K562 (cell line): ENCODE data around the gene LRP1-AS. TPM values are rescaled to one million over a fixed set of nuclear protein-coding genes. Genes with fewer than 3 reads are reported as not detected.
A peak's percentile ranks its signal among the peaks of the same experiment; 100 is the strongest.

Experiments
- BMI1 ChIP-seq: fragments of 150-350 bp; IDR thresholded peaks from 2 replicates; pipeline ENCODE4 v1.6.1; 2014; ENCODE audit warnings: low read length
- ERF ChIP-seq: fragments of 450-650 bp; formaldehyde crosslinking; IDR thresholded peaks from 2 replicates; pipeline ENCODE4 v1.4.0; 2020; ENCODE audit warnings: mild to moderate bottlenecking, mixed read lengths
- ETV1 ChIP-seq: fragments of 450-650 bp; conservative IDR thresholded peaks from 2 replicates; pipeline ENCODE4 v1.6.1; 2016; ENCODE audit warnings: missing genetic modification characterization, control low read depth, low read depth, missing compliant biosample characterization
- KDM5B ChIP-seq: fragments of 200-600 bp; sonication (generic); IDR thresholded peaks from 2 replicates; pipeline ENCODE4 v1.6.1; 2012; ENCODE audit warnings: low read depth, mild to moderate bottlenecking, moderate library complexity, low read length, control low read depth, inconsistent platforms; ENCODE audit not compliant: insufficient replicate concordance
- KLF10 ChIP-seq: fragments of 250-450 bp; sonication (Bioruptor Pico); IDR thresholded peaks from 2 replicates; pipeline ENCODE4 v1.6.1; 2021; ENCODE audit warnings: matching md5 sums
- L3MBTL2 ChIP-seq: fragments of 450-650 bp; IDR thresholded peaks from 2 replicates; pipeline ENCODE4 v1.6.1; 2016; ENCODE audit warnings: mild to moderate bottlenecking, moderate library complexity
- MXI1 ChIP-seq: IDR thresholded peaks from 2 replicates; pipeline ENCODE4 v1.6.1; 2011; ENCODE audit warnings: low read depth, mild to moderate bottlenecking, improper control_type of control experiment, low read length
- NUFIP1 ChIP-seq: fragments of 450-650 bp; IDR thresholded peaks from 2 replicates; pipeline ENCODE4 v1.6.1; 2018; ENCODE audit not compliant: partially characterized antibody
- PHF21A ChIP-seq: fragments of 450-650 bp; IDR thresholded peaks from 2 replicates; pipeline ENCODE4 v1.6.1; 2017; ENCODE audit warnings: low read depth, borderline replicate concordance
- SMAD1 ChIP-seq: fragments of 150-350 bp; IDR thresholded peaks from 2 replicates; pipeline ENCODE4 v1.6.1; 2014; ENCODE audit warnings: low read length, low read depth; ENCODE audit not compliant: partially characterized antibody
- TAL1 ChIP-seq: fragments of 450-650 bp; IDR thresholded peaks from 2 replicates; pipeline ENCODE4 v1.6.1; 2016; ENCODE audit warnings: mild to moderate bottlenecking
- ZNF217 ChIP-seq: sonication (generic); formaldehyde crosslinking; IDR thresholded peaks from 2 replicates; pipeline ENCODE4 v1.8.0; 2022; ENCODE audit warnings: mild to moderate bottlenecking, missing genetic modification reagents
- ZNF384 ChIP-seq: IDR thresholded peaks from 2 replicates; pipeline ENCODE4 v1.6.1; 2012; ENCODE audit warnings: low read depth, low read length, improper control_type of control experiment
- ZNF436 ChIP-seq: fragments of 250-450, 450-650 bp; sonication (Bioruptor Pico); formaldehyde crosslinking; IDR thresholded peaks from 2 replicates; pipeline ENCODE4 v1.7.0; 2020; ENCODE audit warnings: mild to moderate bottlenecking
- polyA plus RNA-seq, 8 experiments: library from polyadenylated mRNA; depleted of rRNA in 4 of 8; stranded (reverse) in 5 of 8; unstranded in 3 of 8; fragments of >200 nt; fragmentation: Nextera tagmentation in 2 of 8; fragmentation: Illumina TruSeq in 1 of 8; extraction: Ambion mirVana in 2 of 8; extraction: Trizol in 1 of 8; gene quantifications; 2 replicates each; pipeline versions ENCODE4 v1.2.1 to v1.2.3, GENCODE V29; 2011 to 2014; ENCODE audit warnings: inconsistent platforms in 1 of 8, missing spikeins in 1 of 8
- total RNA-seq, 7 experiments: library from RNA; depleted of rRNA in 6 of 7; stranded (reverse); fragments of >200 nt in 6 of 7; fragmentation: Illumina TruSeq in 2 of 7; extraction: Trizol in 2 of 7; gene quantifications; 2 replicates each; pipeline versions ENCODE4 v1.2.1 to v1.2.3, GENCODE V29; 2011 to 2021; ENCODE audit warnings: low replicate concordance in 1 of 7
- TF ChIP-seq, protein P1 (sequence below): fragments of 200-800 bp; sonication (Bioruptor generic); IDR thresholded peaks from 2 replicates; pipeline ENCODE4 v1.6.1; 2017; ENCODE audit warnings: missing genetic modification characterization, missing compliant biosample characterization
- TF ChIP-seq, protein P2 (sequence below): fragments of 450-650 bp; IDR thresholded peaks from 2 replicates; pipeline ENCODE4 v1.6.1; 2018; ENCODE audit not compliant: partially characterized antibody
- TF ChIP-seq, protein P3 (sequence below): fragments of 450-650 bp; IDR thresholded peaks from 2 replicates; pipeline ENCODE4 v1.6.1; 2016; ENCODE audit warnings: mild to moderate bottlenecking
- TF ChIP-seq, protein P4 (sequence below): sonication (generic); formaldehyde crosslinking; IDR thresholded peaks from 2 replicates; pipeline ENCODE4 v1.8.0; 2022; ENCODE audit warnings: missing genetic modification reagents, mild to moderate bottlenecking, moderate library complexity, borderline replicate concordance

Gene LRP1-AS
- total and polyA plus RNA-seq, 9 of the 15 experiments (the other 6 are each of a cell fraction or from before 2014, with no cell fraction given): not detected

DNA sequence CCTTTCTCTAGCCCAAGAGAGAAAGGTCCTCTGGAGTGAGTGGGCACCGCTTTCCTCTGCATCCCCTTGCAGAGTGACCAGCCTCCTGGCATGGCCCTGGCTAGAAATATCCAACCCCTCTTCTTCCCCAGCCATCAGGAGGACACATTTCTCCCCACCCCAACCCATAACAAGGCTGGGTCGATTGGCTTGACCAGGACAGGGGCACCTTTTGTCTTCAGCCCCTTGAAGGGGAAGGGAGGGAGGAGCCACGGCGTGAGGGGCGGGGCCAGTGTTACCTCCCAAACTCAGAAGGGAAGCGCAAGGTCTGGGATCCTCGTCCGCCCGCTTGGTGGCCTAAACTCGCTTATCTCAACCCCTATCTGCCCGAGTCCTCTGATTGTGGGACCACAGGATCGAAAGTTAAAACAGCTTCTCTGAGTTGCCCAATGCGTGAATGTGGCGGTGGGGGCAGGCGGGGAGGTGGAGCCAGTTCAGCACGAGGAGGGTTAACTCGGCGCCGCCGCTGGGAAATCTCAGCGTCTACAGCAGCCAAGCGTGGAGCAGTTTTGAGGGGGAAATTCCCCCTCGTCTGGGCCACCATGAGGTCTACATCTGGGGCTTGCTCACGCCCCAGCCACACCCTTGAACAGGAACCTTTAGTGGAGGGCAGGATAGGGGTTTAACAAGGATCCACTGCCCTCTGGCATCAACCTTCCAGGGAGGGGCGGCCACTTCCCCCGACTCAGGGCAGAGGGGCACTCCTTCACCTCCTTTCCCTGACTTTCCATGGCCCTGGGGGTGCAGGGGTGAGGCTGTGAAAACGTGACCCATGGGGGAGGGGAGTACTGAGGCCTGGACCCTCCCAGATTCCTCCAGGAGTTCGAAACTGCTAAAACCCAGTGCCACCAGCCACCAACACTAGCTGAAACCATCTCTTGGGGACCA is 37.1 kb downstream of the LRP1-AS start (continued):
- TF ChIP-seq, protein P1, sequence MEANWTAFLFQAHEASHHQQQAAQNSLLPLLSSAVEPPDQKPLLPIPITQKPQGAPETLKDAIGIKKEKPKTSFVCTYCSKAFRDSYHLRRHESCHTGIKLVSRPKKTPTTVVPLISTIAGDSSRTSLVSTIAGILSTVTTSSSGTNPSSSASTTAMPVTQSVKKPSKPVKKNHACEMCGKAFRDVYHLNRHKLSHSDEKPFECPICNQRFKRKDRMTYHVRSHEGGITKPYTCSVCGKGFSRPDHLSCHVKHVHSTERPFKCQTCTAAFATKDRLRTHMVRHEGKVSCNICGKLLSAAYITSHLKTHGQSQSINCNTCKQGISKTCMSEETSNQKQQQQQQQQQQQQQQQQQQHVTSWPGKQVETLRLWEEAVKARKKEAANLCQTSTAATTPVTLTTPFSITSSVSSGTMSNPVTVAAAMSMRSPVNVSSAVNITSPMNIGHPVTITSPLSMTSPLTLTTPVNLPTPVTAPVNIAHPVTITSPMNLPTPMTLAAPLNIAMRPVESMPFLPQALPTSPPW (CRISPR knock-in tag): peak; percentile 68
- no peak for TF ChIP-seq ETV1 (tag)
- TF ChIP-seq ZNF384: no peak
- no peak for TF ChIP-seq ZNF217 (CRISPR knock-in tag)
- TF ChIP-seq, protein P2, sequence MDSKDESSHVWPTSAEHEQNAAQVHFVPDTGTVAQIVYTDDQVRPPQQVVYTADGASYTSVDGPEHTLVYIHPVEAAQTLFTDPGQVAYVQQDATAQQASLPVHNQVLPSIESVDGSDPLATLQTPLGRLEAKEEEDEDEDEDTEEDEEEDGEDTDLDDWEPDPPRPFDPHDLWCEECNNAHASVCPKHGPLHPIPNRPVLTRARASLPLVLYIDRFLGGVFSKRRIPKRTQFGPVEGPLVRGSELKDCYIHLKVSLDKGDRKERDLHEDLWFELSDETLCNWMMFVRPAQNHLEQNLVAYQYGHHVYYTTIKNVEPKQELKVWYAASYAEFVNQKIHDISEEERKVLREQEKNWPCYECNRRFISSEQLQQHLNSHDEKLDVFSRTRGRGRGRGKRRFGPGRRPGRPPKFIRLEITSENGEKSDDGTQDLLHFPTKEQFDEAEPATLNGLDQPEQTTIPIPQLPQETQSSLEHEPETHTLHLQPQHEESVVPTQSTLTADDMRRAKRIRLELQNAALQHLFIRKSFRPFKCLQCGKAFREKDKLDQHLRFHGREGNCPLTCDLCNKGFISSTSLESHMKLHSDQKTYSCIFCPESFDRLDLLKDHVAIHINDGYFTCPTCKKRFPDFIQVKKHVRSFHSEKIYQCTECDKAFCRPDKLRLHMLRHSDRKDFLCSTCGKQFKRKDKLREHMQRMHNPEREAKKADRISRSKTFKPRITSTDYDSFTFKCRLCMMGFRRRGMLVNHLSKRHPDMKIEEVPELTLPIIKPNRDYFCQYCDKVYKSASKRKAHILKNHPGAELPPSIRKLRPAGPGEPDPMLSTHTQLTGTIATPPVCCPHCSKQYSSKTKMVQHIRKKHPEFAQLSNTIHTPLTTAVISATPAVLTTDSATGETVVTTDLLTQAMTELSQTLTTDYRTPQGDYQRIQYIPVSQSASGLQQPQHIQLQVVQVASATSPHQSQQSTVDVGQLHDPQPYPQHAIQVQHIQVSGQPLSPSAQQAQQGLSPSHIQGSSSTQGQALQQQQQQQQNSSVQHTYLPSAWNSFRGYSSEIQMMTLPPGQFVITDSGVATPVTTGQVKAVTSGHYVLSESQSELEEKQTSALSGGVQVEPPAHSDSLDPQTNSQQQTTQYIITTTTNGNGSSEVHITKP: no peak
- TF ChIP-seq MXI1: no peak
- no peak for TF ChIP-seq NUFIP1
- no peak for TF ChIP-seq PHF21A
- TF ChIP-seq, protein P3, sequence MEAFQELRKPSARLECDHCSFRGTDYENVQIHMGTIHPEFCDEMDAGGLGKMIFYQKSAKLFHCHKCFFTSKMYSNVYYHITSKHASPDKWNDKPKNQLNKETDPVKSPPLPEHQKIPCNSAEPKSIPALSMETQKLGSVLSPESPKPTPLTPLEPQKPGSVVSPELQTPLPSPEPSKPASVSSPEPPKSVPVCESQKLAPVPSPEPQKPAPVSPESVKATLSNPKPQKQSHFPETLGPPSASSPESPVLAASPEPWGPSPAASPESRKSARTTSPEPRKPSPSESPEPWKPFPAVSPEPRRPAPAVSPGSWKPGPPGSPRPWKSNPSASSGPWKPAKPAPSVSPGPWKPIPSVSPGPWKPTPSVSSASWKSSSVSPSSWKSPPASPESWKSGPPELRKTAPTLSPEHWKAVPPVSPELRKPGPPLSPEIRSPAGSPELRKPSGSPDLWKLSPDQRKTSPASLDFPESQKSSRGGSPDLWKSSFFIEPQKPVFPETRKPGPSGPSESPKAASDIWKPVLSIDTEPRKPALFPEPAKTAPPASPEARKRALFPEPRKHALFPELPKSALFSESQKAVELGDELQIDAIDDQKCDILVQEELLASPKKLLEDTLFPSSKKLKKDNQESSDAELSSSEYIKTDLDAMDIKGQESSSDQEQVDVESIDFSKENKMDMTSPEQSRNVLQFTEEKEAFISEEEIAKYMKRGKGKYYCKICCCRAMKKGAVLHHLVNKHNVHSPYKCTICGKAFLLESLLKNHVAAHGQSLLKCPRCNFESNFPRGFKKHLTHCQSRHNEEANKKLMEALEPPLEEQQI: no peak
- no peak for TF ChIP-seq SMAD1
- TF ChIP-seq ERF (CRISPR knock-in tag): no peak
- no peak for TF ChIP-seq KLF10 (CRISPR knock-in tag)
- peak; percentile 3 for TF ChIP-seq KDM5B
- TF ChIP-seq ZNF436 (CRISPR knock-in tag): no peak
- TF ChIP-seq, protein P4, sequence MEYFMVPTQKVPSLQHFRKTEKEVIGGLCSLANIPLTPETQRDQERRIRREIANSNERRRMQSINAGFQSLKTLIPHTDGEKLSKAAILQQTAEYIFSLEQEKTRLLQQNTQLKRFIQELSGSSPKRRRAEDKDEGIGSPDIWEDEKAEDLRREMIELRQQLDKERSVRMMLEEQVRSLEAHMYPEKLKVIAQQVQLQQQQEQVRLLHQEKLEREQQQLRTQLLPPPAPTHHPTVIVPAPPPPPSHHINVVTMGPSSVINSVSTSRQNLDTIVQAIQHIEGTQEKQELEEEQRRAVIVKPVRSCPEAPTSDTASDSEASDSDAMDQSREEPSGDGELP (CRISPR knock-in tag): 0 out of 2 replicates have a peak, but pooled peaks have one; percentile 26
- TF ChIP-seq TAL1: no peak
- peak; percentile 63; the same call in 1 of the 2 replicates for TF ChIP-seq L3MBTL2
- TF ChIP-seq BMI1: no peak
